HG03469 (cell line): ENCODE results near the gene YKT6.

Experiments used
- ATAC-seq: cut with Tn5 transposase; IDR thresholded peaks from one replicate; pipeline ENCODE4 v1.9.1; 2021; ENCODE audit warnings: mild to moderate bottlenecking, moderate library complexity, moderate number of reproducible peaks; ENCODE audit not compliant: unreplicated experiment

YKT6 gene

DNA sequence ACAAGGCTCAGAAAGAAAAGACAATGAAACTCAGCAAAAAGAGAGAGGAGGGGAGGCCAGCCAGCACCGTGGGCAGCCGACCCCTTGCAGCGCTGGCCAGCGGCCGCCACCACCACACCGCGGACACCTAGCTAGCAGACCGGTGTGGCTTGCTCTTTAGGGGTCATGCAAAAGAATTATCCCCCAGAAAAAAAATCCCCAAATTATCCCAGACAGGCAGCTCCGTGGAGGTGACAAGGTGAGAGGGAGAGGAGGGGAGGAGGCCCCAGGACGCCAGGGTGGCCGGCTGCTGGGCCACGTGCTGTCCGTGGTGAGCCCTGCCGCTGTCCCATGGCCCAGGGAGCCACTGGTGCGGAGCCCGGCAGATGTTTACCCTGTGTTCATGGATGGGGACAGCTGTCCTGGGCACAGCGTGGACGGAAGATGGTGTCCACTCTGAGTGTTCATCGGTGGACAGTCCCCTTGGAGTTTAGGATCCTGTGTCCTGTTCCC, 16.5 kb downstream of the YKT6 start:
- no peak for ATAC-seq

DNA sequence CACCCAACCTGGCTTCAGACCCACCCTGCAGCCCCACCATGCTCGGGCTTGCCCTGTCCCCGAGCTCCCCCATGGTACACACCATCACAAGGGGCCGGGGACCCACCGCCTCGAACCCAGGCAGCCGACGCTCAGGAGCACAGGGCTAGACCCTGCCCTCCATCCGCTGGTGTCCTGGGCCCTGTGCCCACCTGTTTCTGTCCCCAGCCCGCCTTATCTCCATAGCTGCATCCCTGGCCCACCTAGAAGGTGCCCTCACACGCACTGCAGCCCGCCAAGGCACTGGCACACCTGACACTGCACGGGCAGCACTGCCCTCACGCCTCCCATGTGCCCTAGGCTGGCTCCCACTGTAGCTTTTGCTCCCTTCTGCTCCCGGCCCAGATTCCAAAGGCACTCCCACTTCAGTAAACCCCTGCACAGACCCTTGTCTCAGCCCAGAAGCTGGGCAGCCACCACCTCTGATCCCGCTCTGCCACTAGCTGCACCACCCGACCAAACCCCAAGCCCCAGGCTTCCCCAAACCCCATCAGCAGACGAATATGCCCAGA, 17.1 kb downstream of the YKT6 start:
- ATAC-seq, result no peak

DNA sequence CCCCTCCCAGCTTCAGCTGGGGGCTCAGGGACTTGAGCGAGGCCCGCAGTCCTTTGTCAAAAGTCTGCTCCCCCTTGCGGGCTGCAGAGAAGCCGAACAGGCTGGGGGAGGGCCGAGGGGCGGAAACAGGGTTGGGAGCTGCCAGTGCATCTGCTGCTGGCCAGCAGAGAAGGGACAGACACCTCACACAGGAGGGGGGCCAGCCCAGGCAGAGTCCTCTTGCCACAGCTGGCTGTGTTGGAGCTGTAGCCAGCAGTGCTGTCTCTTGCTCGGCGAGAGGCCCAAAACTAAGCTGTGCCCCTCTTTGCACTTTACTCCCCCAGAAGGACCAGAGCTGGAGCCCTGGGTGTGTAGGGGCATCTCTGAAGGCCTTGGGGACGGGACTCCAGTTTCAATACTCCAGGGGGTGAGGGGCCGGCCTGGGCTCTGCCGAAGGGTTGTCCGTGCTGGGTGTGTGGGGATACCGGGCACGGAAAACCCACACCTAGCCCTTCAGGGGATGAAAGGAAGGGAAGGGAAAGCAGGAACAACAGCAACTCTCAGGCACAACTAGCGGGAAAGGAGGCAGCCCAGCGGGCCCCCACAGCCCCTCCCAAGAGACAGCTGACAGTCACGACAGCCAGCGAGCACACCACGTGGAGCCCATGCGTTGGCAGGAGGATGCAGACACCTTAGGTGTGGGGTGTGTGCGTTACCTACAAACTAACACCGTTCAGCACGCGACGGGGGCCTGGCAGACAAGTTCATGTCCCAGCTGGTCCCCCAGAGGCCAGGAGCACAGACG, 17.8 kb downstream of the YKT6 start:
- ATAC-seq, result no peak

DNA sequence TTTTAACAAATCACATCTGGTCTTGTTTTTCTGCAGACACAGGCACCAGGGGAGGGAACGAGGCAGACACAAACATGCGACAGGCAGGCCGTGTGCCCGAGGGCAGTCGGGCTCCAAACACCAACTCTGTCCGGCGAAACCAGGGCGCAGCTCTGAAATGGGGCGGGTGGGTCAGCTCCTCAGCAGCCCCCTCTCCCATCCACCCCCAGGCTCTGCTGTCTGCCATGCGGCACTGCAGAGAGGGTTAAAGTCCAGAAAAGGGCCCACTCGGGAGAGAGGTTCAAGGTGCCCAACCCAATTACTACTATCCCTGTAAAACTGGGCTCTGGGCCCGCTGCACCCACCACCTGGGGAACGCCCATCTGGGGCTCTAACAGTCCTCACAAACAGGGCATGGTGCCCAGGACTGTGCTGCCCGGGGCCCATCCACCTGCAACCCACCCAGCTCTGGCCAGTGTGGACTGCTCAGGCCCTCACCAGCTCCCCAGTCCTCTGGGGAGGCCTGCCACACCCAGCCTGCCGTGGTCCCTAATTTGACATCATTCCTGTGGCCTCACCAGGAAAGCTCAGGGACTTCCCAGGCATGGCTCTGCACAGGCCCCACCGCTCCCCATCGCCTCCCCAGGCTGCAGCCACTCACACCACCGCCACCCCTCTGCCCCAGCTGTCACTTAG, 18.7 kb downstream of the YKT6 start:
- ATAC-seq, result no peak

DNA sequence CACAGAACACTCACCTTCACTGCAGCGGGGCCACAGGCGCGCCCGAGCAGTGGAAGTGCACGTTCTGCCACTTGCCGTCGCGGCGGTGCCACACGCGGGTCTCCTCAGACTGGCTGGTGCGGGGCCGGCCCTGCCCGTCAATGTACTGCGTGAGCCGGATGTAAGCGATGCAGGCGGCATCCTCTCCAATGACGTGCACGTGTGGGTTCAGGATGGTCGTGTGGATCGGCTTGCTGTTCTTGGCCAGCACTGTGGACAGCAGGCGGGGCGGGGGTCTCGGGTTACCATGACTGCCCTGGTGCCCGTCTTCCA, 19.2 kb downstream of the YKT6 start:
- no peak for ATAC-seq

DNA sequence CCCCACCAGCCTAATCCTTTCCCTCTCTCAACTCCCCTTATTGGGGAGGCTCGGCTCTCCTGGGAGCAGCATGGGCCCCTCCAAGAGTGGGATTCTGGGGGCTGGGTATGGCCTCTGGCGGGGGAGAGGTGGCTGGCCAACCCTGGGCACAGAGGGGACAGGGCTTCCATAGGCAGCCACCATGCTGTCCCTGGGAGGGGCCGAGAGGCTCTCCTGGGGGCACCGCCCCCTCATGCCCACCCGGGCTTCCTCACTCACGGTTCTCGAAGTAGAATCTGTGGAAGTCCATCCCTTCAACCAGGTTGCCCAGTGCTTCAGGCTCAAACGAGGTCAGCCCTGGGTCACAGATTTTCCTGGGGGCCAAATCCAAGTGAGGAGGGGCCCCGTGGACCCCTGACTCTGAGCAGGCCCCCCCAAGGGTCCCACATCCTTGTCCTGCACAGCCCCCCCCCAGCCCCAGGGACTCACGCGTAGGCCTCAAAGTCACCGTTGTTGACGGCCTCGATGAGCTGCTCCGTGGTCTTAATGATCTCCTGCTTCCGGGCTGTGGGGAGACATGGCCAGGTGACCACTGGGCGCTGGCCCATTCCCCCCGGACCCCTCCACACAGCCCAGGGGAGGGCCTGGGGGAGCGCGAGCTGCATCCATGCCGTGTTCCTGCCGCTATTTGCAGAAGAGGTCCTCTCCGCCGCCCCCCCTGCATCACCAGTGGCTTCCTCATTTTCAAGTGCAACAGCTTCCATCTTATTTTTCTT, 19.8 kb downstream of the YKT6 start:
- ATAC-seq, result no peak

DNA sequence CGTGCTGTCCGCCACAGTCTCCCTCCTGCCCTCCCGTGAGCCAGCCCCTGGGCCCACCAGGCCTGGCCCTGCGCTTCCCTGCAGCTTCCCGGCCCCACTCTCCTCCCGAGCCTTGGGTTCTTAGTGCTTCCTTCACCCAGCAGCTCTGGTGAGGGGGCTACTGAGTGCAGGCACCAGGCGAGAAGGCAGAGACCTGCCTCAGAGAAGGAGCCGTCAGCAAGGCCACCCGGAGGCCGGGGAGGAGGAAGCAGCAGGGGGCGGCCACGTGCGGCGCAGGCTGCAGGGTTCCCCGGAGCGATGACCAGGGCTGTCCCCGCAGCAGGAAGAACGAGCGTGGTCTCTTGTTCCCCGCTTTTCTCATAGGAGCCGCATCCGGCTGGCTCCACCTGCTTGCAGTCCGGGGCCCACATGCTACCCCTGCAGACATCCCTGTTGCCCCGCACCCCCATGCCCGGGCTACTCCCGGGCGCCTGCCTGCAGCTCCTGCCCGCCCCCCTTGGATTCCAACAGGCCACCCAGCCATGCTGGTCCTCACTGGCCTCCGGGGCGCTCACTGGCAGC, 20.5 kb downstream of the YKT6 start:
- no peak for ATAC-seq

DNA sequence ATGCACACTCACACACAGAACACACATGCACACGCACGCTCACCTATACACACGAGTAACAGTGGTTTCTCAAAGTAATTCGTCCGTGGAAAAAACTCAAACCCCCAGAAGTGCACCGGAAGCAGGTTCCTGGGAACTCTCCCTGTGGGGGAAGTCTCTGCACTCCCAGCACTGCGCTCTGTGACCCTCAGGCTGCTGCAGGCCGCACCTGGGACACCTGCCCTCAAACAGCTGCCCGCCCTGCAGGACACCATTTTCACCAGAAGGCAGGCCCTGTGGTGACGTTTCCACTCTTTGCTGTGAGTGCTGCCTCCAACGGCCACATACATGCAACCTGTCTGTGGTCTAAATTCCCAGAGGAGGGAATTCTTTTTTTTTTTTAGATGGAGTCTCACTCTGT, 21.3 kb downstream of the YKT6 start:
- ATAC-seq, result no peak

DNA sequence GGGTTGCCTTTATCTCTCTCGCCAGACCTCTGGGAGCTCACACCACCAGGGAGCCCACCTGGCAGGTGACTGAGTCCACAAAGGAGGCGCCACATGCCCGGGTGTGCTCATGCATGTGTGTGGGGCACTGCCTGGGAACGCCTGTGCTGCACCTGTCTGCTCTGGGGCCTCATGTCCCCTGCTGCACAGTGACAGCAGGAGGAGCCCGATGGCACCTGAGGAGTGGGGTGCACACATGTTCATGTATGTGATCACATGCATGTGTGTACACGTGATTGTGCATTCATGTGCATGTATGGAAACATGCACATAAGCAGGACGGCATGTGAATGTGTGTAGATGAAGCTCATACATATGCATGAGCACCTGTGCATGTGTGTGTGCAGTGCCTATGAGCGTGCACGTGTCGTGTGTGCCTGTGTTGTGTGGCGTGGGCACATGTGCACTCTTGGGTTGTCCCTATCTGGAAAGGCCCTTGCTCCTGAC, 22.0 kb downstream of the YKT6 start:
- no peak for ATAC-seq

DNA sequence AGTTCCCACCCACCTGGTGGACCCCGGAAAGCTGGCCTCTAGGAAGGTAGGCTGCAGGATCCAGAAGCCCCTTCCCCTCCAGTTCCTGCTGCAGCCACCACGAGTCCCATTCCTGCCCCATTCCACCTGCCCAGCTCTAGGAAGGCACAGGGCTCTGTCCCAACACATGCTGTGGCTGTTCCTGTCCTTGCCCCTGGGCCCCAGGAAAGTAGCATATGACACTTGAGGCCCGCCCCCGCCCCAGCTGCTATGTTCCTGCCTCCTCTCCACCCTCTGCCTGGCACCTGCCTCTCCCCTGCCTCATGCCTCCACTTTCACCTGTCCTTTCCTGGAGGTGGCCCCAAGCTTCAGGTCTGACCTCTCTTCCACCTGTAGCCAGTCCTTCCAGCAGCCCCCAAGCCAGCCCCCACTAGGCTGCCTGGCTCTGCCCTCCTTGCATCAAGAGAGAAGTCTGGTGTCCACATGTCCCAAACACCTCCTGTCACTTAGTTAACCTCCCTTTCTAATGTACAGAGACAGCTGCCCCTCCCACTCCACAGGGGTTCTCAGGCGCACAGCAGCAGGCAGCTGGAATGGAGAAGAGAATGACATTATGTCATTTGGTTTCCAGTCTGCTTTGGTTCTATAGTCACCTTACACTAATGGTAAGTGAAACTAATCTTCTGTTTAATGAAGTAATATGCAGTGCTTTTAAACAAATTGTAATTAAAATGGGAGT, 22.7 kb downstream of the YKT6 start:
- no peak for ATAC-seq

DNA sequence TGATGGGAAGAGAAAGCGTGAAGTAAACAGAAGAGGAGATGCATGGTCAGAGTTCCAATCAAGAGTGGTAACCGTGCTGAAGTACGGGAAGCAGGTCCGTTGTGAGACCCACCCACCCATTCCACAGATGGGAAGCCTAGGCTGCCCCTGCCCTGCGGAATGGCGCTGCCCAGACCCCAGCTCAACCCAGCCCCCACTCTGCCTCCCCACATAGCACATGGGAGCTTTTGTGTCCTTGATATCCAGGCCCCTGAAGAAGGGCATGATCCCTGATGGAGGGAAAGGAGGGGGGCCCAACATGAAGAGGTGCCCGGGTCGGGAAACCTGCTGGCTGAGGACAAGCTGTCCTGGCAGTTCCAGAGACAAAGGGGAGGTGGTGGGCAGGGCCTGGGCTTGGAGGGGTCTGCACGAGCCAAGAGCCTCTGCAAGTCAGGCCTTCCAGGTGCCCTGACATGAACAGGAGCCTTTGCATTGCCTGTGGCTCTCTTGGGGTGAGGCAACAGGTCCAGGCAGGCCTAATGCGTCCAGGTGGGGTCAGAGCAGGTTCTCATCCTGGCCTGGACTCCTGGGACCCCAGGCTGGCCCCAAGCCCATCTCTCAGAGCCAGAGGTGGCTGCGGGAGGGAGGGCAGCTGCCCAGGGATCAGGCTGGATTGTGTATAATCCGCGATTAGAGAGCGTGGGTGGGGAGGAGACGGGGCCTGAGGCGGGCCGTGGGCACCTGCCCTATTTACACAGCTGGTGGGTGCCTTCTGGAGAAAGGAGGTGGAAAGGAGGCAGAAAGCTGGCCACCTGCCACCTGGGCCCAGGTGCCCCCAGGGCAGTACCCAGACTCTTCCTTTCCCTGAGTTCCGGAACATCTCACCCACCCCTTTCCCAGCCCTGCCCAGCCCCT, 23.5 kb downstream of the YKT6 start:
- ATAC-seq, result no peak

DNA sequence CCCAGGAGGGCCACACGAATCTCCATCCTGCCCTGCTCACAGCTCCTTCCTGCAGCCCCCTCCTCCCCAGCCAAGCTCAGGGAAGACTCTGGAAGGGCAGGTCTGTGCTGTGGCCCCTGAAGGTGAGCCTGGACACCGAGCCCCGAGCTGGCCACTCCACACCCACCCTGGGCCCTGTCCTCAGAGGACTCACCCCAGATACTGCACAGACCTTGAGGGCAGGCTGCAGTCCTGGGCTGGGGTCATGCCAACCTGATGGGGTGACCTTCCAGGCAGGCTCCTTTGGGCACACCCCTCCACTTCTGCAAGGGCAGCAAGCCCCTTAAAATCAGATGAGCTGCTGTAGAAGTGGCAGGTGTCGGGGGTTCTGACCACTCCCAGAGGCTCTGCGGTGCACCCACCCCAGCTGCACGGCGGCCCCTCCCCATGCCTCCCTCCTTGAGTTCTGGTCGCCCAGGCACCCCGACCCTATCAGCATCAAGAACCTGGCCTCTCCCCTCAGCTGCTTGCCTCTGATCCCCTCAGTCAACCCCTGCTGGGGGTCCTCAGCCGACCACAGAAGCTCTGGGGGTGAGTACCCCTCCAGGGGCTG, 24.3 kb downstream of the YKT6 start:
- no peak for ATAC-seq

DNA sequence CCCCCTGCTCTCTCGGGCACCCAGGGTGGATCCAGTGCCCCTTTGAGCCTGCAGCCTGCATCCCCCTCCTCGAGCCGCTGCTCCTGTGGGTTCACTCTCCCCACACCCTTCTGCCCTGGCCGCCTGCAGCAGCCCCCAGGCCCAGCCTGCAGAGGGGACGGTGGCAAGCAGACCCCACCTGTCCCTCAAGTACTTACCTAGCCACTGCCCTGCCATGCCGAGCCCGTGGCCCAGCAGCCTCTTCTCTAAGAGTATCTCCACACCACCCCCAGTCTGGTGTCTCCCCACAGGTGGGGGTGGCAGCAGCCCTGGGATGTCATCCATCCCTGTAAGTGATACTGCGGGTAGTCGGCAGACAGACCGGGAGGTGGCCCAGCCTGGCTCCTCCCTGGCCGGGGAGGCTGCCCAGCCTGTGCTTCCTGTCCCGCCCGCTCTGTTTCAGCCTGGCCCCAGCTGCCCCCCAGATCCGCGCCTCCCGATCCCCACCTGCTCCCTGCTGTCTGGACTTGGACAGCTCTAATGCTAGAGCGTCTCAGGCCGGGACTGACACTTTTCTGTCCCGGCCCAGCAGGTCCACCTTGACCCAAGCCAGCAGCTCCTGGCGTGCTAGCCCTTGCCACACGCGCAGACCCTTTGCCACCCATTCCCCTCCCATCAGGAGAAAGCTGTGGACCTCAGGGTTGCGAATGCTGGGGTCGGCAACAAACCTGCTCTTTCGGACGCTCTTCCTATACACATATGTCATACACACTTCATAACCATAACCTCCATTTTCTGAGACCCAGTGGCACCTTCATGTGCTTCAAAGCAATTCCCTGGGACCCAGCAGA, 25.0 kb downstream of the YKT6 start:
- no peak for ATAC-seq

DNA sequence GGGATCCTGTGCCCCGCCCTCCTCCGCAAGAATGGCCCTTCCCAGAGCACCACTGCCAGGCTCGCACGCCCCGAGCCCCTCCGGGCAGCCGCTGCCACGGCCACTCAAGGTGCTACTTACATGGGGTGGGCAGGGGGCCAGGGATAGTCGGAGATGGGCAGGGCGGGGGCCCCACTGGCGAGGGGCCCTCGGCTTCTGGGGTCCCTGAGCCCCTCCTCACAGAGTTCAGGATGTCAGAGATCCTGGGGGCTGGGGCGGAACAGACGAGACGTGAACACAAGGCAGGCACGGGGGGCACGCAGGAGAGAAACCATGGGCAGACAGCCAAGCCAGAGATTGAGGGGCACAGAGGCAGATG, 25.6 kb downstream of the YKT6 start:
- no peak for ATAC-seq

DNA sequence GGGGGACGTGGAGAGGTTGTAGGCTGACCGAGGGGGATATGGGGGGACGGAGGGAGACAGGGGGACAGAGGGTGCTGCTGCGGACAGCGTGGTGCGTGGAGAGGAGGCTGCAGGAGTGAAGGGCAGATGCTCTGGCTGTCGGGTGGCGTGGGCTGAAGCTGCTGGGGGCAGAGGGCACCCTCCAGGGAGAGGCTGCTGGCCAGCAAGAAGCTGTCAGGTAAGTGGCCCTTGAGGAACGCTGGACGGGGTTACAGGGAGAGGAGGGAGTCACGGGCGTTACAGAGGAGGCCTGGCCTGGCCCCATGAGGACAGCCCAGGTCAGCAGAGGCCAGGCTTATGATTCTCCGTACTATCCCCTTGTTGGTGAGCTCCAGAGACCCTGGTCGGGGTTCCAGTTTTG, 27.1 kb downstream of the YKT6 start:
- ATAC-seq, result no peak

DNA sequence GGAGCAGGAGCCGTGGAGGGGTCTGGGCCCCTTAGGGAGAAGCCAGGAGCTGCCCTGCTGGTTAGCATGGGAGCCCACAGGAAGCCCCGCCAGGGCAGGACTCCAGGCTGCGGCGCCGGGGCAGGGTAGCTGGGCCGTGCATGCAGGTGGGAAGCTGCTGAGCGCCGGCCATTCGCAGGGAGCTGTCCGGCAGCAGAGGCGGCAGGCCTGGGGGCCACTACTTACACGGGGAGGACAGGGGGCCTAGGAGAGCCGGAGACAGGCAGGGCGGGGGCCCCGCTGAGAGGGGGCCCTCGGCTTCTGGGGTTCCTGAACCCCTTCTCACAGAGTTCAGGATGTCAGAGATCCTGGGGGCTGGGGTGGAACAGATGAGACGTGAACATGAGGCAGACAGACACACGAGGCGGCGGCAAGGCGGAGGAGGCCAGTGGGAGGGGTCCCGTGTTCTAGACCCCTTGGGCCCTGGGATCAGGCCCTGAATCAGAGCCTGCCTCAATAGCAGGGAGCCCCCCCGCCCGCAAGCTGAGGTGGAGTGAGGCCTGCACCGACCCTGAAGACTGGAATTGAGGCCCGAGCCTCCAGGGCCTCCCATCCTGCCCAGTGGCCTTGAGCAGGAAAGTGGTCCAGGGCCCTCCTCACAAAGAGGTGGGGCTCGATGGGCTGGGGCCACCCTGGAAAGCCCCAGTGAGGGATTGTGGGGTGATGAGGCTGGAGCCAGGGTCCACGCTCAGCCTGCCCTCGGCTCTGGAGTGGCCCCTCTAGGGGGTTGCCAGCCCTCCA, 28.0 kb downstream of the YKT6 start:
- ATAC-seq, result no peak

DNA sequence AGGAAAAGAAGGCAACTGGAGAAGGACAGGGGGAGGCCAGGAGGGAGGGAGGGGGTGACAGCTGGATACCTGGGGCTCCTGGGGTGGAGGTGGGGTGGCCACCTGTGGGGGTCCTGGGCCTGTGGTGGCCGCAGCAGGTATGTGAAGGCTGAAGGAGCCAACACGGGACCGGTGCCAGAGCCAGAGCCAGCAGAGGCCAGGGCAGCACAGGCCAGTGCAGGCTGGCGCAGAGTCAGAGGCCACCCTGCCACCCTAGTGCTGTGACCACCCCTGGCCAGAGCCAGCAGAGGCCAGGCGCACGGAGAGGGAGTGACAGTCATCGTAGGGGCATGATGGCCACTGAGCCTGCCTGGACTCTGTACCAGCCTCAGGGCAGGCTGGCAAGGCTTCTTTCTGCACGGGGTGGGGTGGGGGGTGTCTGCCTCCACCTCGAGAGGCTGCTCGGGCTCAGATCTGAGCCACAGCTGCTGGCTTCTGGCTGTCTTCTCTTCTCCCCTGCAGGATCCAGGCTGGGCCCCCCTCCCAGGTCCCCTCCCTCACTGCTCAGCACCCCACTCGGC, 28.8 kb downstream of the YKT6 start:
- no peak for ATAC-seq
